NCI-H2196 (cell line): ENCODE results near the gene DST.

ENCODE experiments used
- DNase-seq: peaks from one replicate; lab custom pipeline; 2025; ENCODE audit not compliant: unreplicated experiment; lab: John Stamatoyannopoulos, UW

Gene DST

GRCh38 chr6:56444855-56445254 lies 197.8 kb downstream of the DST start:
- DNase-seq = no peak

- no peak for DNase-seq
Observed at GRCh38 chr6:56440551-56440981, 202.1 kb downstream of the DST start.

GRCh38 chr6:56437171-56437900 lies 205.4 kb downstream of the DST start:
- DNase-seq = no peak

- no peak for DNase-seq
Observed at GRCh38 chr6:56435754-56436153, 206.9 kb downstream of the DST start.

- DNase-seq = no peak
Observed at GRCh38 chr6:56435326-56435725, 207.4 kb downstream of the DST start.

- no peak for DNase-seq
Observed at GRCh38 chr6:56434606-56435005, 208.1 kb downstream of the DST start.

GRCh38 chr6:56433119-56433518 lies 209.6 kb downstream of the DST start:
- no peak for DNase-seq

- no peak for DNase-seq
Observed at GRCh38 chr6:56432194-56432593, 210.5 kb downstream of the DST start.

- no peak for DNase-seq
Observed at GRCh38 chr6:56430629-56431600, 211.8 kb downstream of the DST start.

- no peak for DNase-seq
Observed at GRCh38 chr6:56424542-56425083, 218.1 kb downstream of the DST start.

- no peak for DNase-seq
Observed at GRCh38 chr6:56424064-56424463, 218.6 kb downstream of the DST start.

- DNase-seq = no peak
Observed at GRCh38 chr6:56420296-56420695, 222.4 kb downstream of the DST start.

- DNase-seq = no peak
Observed at GRCh38 chr6:56419191-56419590, 223.5 kb downstream of the DST start.

- no peak for DNase-seq
Observed at GRCh38 chr6:56417823-56418222, 224.9 kb downstream of the DST start.

GRCh38 chr6:56416247-56416646 lies 226.4 kb downstream of the DST start:
- DNase-seq = no peak

GRCh38 chr6:56408976-56409375 lies 233.7 kb downstream of the DST start:
- no peak for DNase-seq
